Muscle of arm (tissue), 12 donors: ENCODE measurements around the gene SLFN12. TPM values are rescaled to one million over a fixed set of nuclear protein-coding genes. Genes with fewer than 3 reads are reported as not detected.
"Not testable (repeated sequence)": the region's sequence is repeated elsewhere in the genome, so short reads cannot be mapped to it uniquely, and the experiment has no call there.

ENCODE experiments used
- DNase-seq: peaks from one replicate; pipeline ENCODE4 v3.0.0-alpha.2; 2013
- polyA plus RNA-seq, 12 donors: library from polyadenylated mRNA; unstranded; fragments of 120-200 nt; gene quantifications; one replicate each; pipeline ENCODE4 v1.2.1, GENCODE V29; 2013; ENCODE audit not compliant: insufficient read length in 12 of 12

SLFN12 gene
- polyA plus RNA-seq, 12 donors = 5.1 to 12.0 (median 8.1) TPM; not detected in 1

DNA sequence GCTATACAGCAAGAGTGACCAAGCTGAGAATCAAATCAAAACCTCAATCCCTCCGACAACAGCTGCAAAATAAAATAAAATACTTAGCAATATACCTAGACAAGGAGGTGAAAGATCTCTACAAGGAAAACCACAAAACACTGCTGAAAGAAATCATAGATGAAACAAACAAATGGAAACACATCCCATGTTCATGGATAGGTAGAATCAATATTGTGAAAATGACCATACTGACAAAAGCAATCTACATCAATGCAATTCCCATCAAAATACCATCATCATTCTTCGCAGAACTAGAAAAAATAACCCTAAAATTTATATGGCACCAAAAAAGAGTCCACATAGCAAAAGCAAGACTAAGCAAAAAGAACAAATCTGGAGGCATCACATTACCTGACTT, 17.6 kb downstream of the SLFN12 start:
- DNase-seq = not testable (repeated sequence)

DNA sequence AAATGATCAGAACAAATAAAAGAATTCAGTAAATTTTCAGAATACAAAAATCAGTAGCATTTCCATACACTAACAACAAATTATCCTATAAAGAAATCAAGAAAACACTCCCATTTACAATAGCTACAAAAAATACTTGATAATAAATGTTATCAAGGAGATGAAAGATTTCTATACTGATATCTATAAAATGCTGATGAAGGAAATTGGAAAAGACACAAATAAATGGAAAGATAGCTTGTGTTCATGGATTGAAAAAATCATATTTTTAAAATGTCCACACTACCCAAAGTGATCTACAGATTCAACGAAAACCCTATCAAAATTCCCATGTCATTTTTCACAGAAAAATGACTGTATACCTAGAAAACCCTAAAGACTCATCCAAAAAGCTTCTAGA, 18.1 kb downstream of the SLFN12 start:
- DNase-seq = no peak

GRCh38 chr17:35407531-35407930, 24.8 kb downstream of the SLFN12 start:
- no peak for DNase-seq

DNA sequence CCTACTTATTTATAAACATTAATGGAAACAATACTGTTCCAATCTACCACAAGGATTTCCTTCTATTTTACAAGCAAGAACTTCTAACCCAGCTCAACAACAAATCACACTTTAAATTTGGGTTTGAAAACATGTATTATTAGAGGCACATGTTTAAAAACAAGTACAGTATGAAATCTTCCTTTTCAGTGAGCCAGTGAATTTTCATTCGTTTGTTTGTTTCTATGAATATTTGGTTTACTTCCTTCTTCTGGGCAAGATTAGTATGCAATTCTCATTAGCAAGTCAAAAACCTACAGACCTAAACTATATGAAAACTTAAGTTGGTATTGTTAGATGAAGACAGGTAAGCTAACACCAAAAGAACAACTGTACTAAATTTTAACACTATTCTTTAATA, 25.7 kb downstream of the SLFN12 start:
- no peak for DNase-seq

- DNase-seq = no peak
These were observed 27.9 kb downstream of the SLFN12 start for GRCh38 chr17:35404360-35404759.

- DNase-seq = not testable (repeated sequence)
These were observed 38.5 kb downstream of the SLFN12 start for GRCh38 chr17:35393783-35394182.

GRCh38 chr17:35390663-35391062, 41.6 kb downstream of the SLFN12 start:
- no peak for DNase-seq

DNA sequence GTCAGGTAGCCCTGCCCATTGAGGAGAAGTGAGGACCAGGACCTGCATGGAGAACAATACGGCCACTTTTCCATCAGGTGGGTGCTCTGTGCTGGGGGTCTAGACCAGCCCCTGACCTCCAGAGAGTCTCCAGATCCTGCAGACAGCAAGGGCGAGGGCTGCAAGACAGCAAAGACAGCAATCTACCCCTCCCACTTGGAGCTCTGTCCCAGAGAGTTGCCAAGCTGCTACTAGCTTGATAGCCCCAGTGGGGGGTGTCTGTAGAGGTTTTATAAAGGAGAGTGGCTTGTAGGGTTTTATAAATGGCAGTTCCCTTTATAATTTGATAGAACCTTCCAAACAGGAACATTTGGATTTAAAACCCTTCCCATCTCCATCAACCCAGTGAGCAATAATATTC, 42.1 kb downstream of the SLFN12 start:
- no peak for DNase-seq

DNA sequence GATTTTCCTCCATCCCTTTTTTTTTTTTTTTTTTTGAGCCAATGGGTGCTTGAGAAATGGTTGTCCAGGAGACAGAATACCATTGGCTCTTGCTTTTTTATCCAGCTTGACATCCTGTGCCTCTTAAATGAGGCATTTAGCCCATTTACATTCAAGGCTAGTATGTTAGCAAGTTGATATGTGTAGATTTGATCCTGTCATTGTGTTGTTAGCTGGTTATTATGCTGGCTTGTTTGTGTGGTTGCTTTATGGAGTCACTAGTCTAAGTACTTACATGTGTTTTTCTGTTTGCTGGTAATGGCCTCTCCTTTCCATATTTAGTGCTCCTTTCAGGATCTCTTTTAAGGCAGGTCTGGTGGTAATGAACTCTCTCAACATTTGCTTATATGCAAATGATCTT, 44.8 kb downstream of the SLFN12 start:
- DNase-seq = no peak

- DNase-seq = no peak
These were observed 54.6 kb downstream of the SLFN12 start for GRCh38 chr17:35377706-35378105.

GRCh38 chr17:35377068-35377467, 55.2 kb downstream of the SLFN12 start:
- no peak for DNase-seq

DNA sequence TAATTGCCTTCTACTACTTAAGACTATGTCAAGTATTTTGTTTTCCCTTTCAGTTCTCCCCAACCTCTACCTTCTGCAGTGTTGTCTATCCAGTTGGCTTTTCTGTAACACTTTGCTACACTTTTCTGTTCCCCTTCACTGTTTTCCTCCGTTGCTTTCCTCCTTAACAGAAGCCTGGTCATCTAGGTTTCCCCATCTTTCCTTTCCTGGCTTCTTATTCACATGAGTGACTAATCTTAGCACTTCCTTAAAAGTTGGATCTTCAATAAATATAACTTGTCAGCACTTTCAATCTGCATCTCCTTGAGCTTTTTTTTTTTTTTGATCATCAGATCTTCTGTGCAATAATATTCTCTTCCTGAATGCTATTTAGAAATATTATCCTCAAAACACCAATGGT, 56.1 kb downstream of the SLFN12 start:
- DNase-seq = no peak

- no peak for DNase-seq
These were observed 57.4 kb downstream of the SLFN12 start for GRCh38 chr17:35374766-35375344.

- peak; percentile 55 for DNase-seq
These were observed 58.1 kb downstream of the SLFN12 start for GRCh38 chr17:35373984-35374765.

GRCh38 chr17:35373534-35373983, 58.7 kb downstream of the SLFN12 start, which contains the start of gene SLFN11:
SLFN11 (minus strand) TSS chr17:35373621; CDS start chr17:35363807, 9,814 bp downstream.
- peak; percentile 85 for DNase-seq

GRCh38 chr17:35372846-35373533, 59.3 kb downstream of the SLFN12 start:
- DNase-seq = no peak

DNA sequence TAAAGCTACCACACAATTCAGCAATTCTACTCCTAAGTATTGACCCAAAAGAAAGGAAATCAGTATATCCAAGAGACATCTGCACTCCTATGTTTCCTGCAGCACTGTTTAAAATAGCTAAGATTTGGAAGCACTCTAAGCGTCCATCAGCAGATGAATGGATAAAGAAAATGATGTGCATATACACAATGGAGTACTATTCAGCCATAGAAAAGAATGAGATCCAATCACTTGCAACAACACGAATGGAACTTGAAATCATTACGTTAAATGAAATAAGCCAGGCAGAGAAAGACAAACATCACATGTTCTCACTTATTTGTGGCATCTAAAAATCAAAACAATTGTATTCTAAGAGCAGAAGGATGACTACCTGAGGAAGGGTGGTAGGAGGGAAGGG, 60.4 kb downstream of the SLFN12 start:
- DNase-seq = no peak

- DNase-seq = no peak
These were observed 64.0 kb downstream of the SLFN12 start for GRCh38 chr17:35368081-35368830.

- no peak for DNase-seq
These were observed 71.3 kb downstream of the SLFN12 start for GRCh38 chr17:35361027-35361426.
